HG03139 (cell line): ENCODE results near the gene RABIF.
"Not testable (repeated sequence)": the region's sequence is repeated elsewhere in the genome, so short reads cannot be mapped to it uniquely, and the experiment has no call there.

Experiments
- ATAC-seq: cut with Tn5 transposase; IDR thresholded peaks from one replicate; pipeline ENCODE4 v1.9.1; 2021; ENCODE audit not compliant: unreplicated experiment

The RABIF gene

DNA sequence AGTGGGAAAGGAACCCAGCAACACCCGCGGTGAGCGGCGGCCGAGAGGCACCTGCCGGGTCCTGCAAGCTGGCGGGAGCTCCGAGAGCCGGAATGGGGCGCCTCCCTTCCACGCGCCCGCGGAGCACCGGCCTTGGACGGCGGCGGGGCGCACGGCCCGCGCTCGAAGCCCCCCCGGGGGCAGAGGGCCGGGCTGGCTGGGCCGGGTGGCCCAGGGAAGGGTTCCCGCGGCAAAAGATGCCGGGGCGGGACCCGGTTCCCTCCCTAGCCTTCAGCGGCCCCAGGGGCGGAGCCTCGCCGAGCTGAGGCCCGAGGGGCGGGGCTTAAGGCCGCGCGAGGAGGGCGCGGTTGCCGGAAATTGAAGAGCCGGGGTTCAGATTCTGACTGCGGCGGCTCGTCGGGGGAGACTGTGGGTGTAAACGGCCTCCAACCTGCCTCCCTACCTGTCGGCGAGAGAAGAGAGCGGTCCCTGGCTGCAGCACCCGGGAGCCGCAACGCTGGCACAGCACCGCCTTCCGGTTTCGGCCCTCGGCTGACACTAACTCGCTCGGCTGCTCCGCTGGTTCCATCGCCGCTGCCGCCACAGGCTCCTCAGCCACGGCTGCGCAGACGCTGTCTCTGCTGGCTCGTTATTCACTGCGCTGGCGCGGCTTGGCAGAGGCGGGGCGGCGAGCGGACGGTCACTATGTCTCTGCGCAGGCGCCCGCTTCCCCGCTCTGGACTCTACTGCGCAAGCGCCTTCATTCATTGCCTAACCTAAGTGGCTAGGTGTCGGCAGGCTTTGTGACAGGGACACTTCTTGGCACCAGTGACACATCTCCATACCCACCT lies at the start of gene RABIF:
Gene RABIF, minus strand, starts transcription at position 619 of the 830 bp plus-strand sequence. Its CDS starts 51 bp downstream, at position 568.
- peak; percentile 87 for ATAC-seq

DNA sequence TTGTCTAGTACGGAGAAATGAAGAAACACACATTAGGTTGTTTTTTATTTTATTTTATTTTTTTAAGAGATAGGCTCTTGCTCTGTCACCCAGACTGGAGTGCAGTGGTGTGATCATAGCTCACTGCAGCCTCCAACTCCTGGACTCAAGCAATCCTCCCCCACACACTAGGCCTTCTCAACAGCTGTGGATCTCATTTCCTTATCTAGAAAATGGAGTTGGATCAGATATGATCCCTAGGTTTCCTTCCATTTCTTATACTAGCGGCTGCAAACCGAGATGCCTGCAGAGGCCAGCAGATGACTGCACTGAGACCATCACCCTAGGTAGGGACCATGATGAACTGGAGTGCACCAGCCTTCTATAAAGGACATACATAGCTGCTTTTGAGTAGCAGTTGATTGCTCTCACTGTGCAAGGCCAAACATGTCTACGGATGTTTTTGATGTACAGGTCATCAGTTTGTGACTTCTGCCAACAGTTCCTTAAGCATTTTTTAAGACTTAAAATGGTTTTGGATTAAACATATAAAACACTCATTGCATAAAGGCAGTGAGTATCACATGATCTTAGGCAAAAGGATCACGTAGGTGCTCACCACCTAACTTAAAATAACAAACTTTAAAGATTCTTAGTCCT lies 49.5 kb upstream of the RABIF start:
- ATAC-seq, result no peak

DNA sequence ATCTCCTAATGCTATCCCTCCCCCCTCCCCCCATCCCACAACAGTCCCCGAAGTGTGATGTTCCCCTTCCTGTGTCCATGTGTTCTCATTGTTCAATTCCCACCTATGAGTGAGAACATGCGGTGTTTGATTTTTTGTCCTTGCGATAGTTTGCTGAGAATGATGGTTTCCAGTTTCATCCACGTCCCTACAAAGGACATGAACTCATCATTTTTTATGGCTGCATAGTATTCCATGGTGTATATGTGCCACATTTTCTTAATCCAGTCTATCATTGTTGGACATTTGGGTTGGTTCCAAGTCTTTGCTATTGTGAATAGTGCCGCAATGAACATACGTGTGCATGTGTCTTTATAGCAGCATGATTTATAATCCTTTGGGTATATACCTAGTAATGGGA lies 47.5 kb upstream of the RABIF start:
- not testable (repeated sequence) for ATAC-seq

DNA sequence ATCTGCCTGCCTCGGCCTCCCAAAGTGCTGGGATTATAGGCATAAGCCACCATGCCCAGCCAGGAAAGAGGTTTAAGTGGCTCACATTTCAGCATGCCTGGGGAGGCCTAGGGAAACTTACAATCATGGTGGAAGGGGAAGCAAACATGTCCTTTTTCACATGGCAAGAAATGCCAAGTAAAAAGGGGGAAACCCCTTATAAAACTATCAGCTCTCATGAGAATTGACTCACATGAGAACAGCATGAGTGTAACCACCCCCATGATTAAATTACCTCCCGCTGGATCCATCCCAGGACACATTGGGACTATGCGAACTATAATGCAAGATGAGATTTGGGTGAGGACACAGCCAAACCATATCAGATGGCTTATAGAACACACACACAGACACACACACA lies 46.9 kb upstream of the RABIF start:
- no peak for ATAC-seq

DNA sequence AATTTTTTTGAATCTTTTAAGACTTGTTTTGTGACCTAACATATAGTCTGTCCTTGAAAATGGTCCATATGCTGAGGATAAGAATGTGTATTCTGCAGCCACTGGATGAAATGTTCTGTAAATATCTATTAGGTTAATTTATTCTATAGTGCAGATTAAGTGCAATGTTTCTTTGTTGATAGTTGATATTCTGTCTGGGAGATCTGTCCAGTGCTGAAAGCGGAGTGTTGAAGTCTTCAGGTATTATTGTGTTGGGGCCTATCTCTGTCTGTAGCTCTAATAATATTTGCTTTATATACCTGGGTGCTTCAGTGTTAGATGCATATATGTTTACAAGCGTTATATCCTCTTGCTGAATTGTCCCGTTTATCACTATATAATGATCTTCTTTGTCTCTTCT lies 45.8 kb upstream of the RABIF start:
- no peak for ATAC-seq

DNA sequence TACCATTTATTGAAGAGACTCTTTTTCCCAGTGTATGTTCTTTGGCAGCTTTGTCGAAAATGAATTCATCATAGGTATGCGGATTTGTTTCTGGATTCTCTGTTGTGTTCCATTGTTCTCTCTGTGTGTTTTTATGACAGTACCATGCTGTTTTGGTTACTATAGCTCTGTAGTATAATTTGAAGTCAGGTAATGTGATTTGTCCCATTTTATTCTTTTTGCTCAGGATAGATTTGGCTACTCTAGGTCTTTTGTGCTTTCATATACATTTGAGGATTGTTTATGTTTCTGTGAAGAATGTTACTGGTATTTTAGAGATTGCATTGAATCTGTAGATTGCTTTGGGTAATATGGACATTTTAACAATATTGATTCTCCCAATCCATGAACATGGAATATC lies 43.5 kb upstream of the RABIF start:
- no peak for ATAC-seq

DNA sequence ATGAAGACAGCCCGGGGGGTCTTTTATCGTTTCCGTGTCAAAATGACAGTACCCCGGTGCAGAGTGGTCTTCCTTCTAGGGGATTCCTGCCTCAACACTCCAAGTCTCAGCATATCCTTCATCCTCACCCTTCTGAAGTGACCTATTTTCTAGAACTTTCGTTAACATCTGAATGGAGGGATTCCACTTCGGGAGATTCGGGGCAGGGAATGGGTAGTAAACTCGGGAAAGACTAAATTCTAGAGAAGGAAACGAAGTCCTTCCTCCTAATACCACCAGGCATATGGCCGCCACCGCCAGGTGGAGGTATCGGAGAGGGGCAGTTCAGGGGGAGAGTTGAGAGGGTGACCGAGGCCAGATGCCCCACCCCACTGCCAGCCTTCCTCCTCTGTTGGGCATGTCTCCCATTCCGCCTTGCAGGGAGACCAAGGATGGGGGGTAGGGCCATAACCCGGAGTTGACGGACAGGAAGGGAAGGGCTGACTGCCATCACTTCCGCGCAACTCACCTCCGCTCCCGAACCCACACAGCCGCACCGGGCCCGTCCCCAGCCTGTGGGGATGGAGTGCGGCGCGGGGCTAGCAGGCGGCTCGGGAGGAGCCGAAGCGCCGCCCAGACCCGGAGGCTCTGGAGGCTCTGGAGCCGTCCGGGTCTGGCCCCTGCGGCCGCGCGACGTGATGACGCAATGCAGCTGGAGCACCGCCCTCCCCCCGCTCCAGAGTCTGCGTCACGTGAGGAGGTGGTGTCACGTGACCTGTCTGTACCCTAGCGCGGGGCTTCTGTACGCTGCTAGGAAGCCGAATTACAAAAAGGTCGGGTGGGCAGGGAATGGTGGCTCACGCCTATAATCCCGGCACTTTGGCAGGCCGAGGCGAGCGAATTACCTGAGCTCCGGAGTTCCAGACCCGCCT lies 37.9 kb upstream of the RABIF start, which contains the start of gene KLHL12:
Gene KLHL12, minus strand, starts transcription at position 654 of the 911 bp plus-strand sequence. CDS start 2,072 bp downstream, outside the sequence.
- ATAC-seq, result peak; percentile 85

DNA sequence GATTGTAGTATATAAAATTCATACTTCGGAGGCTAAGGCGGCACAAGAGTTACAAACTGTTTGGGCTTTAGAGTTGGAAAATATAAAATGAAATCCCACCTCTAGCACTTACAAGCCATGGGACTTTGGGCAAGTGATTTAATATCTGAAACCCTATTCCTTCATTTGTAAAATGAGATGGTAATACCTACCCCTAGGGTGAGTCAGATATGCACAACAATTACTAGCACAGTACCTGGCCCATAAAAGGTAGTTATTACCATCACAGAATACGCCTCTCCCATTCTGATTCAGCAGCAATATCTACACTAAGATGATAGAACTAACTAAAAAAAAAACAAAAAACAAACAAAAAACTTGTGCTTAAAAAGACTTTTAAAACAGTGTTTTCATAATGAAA lies 34.6 kb upstream of the RABIF start:
- ATAC-seq, result no peak

DNA sequence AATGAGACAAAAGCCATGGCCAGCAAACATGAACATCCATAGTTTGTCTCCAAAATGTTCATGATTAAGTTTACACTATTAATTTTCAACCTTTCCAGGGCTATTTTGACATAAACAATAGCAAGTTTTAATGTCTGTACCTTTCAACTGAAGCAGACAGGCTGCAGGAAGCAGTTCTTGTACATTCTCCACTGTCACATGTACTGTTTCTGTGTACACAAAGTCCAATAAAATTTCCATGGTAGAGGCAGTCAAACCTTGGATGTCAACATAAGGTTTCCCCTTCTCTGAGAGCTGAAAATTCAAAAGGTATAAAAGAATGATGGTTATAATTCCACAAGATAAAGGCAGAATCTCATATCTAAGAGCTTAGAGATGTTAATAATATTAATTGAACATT lies 30.7 kb upstream of the RABIF start:
- no peak for ATAC-seq

DNA sequence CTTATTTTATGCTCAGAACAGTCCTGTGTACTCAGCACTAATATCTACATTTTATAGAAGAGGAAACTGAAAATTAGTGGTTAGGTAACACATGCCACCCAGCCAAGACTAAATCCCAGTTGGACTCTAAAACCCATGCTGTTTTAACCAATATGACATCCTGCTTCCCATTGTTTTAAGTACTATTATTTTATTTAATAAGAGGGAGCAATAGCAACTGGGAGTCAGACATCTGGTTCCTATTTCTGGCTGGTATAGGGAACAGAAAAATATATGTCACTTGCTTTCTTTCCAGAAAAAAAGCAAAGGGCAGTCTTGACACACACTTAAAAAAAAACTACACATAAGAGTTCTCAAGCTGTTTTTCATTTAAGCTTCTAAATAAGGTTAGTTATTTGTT lies 26.2 kb upstream of the RABIF start:
- no peak for ATAC-seq

DNA sequence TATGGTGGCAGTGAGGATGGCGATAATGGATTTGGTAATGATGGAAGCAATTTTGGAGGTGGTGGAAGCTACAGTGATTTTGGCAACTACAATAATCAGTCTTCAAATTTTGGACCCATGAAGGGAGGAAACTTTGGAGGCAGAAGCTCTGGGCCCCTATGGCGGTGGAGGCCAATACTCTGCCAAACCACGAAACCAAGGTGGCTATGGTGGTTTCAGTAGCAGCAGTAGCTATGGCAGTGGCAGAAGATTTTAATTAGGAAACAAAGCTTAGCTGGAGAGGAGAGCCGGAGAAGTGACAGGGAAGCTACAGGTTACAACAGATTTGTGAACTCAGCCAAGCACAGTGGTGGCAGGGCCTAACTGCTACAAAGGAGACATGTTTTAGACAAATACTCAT lies 23.5 kb upstream of the RABIF start:
- ATAC-seq, result not testable (repeated sequence)

DNA sequence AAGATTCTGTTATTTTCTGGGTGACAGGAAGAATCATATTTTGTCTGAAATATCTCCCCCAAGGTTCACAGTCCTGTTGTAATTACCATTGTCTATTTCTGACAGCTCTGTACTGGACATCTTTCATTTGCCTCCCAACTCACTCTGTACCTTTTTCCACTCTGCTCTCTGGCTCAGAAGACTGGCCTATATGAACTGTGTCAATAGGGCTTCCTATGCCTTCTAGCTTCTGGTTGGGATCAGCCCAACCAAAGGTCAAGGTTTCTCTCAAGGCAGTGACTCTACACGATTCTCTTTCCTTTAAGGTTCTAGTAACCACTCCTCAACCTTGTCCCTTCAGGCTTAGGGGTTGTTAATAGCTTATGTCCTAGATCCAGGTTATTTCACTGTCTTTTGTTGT lies 20.5 kb upstream of the RABIF start:
- no peak for ATAC-seq

DNA sequence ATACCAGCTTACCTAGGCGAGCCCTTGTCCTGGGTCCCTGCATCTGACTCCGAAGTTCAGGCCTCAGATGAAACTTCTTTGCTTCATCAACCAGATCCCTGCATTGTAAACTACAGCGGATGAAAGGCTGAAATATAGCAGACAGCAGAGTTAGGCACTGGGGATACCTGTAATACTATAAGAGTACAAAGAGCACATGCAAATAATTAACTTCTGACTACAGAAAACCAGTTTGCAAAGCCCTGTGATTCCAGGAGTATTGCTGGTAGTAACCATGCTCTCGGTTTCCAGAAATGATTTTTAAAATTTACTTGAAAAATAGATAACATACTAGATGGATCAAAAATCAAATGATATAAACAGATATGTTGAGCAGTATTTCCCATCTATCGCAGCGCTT lies 20.0 kb upstream of the RABIF start:
- no peak for ATAC-seq

DNA sequence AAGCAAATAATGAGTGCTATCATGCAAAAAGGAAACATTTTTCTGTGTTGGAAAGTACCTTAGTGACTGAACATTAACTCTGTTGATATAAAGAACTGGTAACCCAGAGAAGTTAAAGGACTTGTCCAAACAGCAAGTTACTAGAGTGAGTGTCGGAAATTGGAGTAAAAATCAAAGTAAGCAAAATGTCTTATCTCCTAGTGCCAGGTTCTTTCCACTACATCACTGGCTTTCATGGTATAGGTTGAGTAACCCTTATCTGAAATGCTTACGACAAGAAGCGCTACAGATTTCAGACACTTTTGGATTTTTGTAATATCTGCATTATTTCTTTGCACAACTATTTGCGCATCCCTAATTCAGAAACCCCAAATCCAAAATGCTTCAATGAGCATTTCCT lies 16.4 kb upstream of the RABIF start:
- ATAC-seq, result no peak

DNA sequence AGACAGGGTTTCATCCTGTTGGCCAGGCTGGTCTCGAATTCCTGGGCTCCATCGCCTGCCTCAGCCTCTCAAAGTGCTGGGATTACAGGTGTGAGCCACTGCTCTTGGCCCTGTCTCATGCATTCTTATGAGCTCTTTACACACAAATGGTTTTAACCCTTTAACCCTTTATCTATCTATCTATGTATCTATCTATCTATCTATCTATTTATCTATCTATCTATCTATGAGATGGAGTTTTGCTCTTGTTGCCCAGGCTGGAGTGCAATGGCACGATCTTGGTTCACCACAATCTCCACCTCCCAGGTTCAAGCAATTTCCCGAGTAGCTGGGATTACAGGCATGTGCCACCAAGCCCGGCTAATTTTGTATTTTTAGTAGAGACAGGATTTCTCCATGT lies 14.9 kb upstream of the RABIF start:
- ATAC-seq, result not testable (repeated sequence)

DNA sequence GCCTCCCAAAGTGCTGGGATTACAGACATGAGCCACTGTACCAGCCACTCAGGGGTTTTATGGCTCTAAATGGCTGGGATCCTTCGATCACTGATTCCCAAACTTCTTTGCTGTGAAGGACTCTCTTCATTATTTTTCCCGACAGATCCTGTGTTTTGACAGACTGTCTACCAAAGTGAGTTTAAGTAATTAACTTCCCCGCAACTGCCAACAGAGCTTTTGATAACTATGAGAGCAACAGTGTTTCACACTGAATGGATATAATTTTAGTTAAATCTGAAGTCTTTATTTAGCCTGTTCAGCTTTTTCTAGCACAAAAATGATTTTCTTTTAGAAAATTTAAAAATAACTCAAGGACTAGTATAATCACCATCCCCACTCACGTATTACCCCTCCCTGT lies 12.6 kb upstream of the RABIF start:
- no peak for ATAC-seq

DNA sequence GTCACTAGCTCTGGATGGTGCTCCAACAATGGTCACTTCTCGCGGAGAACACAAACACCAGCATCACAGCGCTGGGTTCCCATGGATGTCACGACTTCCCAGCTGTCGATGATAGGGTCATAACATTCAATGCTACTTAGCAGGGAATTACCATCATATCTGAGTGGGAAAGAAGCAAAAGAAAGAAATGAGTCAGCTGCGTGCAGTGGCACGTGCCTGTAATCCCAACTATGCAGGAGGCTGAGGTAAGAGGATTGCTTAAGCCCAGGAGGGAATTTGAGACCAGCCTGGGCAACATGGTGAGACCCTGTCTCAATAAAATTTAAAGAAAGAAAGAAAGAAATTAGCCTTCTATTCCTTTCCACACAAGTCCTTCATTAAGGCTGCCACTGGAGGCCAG lies 3.6 kb upstream of the RABIF start:
- ATAC-seq, result no peak

DNA sequence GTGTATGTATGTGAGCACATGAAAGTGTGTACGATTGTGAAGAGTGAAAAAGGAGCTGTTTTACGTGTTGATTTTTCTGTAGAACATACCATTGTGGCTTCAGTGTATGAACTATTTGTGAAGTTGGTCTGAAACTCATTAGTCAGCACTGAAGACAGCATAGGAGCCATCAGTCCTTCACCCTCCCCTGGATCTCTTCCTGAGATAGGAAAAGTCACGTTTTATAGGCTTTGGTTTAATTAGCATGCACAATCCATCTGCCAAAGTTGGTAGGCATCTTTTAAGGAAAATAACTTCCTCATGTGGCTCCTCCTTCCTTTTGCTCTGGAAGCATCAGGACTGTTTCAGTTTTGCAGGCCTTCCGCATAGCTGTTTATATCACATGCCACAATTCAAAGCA lies 1.4 kb upstream of the RABIF start:
- no peak for ATAC-seq

DNA sequence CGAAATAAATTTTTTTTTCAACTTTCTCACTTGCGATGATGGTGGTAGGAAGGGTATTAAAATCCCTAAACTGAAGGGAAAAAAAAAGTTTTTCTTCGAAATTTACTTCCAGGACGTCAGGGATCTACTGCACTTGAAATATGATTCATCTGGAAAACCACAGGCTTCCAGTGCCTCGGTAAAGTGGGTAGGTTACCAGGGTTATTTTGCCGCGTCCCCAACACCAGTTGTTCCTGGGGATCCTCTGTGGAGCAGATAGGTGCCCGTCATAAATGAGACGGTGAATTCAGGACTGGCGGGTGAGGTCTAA lies 773 bp downstream of the RABIF start:
- ATAC-seq, result no peak

DNA sequence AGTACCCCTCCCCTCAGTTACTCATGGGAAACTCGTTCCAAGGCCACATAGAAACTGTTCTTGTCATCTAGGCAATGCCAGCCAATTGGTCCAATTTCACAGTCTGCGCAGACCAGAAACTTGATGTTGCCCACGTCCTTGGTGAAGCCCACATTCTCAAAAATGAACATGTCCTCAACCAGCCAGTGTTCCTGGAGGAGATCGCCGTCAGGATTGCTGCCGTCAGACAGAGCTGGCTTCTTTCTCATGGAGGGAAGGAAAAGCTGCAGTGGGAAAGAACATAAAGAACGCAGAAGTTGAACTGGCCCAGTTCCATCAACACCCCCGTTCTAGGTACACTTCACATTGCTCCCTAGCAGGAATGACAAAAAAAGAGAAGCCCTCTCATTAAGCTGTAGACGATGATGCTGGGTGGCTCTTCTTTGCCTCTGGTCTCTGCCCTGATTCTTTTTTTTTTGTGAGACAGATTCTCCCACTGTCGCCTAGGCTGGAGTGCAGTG lies 7.9 kb downstream of the RABIF start:
- ATAC-seq, result no peak

DNA sequence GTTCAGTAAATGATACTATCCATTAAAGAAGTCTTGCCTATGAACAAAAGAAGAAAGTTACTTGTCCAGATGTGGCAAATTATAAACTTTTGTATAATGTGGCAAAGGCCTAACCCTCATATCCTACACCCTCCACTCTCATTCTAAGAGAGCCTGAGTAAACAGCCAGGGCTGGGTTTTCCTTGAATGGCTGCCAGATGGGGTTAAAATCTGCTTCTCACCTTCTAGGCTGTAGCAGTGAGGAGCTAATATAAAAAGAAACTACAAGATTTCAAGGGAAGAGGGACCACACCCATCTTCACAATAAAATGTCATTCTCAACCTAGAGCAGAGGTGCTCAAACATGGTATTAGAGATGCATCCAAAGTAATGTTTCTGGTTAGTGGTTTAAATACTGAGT lies 8.9 kb downstream of the RABIF start:
- no peak for ATAC-seq
